HT-29 (cell line): ENCODE results near the gene SKA2. TPM values are rescaled to one million over a fixed set of nuclear protein-coding genes. Genes with fewer than 3 reads are reported as not detected.
"Not testable (repeated sequence)": the region's sequence is repeated elsewhere in the genome, so short reads cannot be mapped to it uniquely, and the experiment has no call there.

Source experiments
- DNase-seq: peaks from one replicate; pipeline ENCODE4 v3.0.0-alpha.2; 2015; ENCODE audit warnings: low spot score
- small RNA-seq: library from RNA; depleted of rRNA; stranded (forward); fragments of <200 nt; gene quantifications from one replicate; pipeline ENCODE3, GENCODE V24; 2014
- total RNA-seq: library from RNA; depleted of rRNA; stranded (reverse); fragments of >200 nt; shearing (Covaris generic); gene quantifications from 2 replicates; pipeline ENCODE4 v1.2.3, GENCODE V29; 2014; rRNA removed

The SKA2 gene
- total RNA-seq, 1 experiment from 2014 or later = 43.5 TPM

GRCh38 chr17:59101178-59101577 is 53.8 kb downstream of the SKA2 start:
- DNase-seq = no peak

DNA sequence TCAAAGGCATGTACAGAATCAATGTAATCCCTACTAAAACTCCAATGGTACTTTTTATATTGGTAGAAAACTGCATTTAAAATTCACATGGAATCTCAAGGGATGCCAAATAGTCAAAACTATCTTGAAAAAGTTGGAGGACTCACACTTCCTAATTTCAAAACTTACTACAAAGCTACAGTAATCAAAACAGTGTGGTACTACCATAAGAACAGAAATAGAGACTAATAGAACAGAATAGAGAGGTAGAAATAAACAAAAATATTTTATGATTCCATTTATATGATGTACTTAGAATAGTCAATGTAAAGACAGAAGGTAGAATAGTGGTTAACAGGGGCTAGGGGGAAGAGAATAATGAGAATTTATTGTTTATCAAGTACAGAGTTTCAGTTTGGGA is 57.1 kb downstream of the SKA2 start:
- DNase-seq = no peak

- DNase-seq = no peak
These were observed 60.0 kb downstream of the SKA2 start for GRCh38 chr17:59094861-59095530.

GRCh38 chr17:59093702-59094231 is 61.2 kb downstream of the SKA2 start:
- DNase-seq = peak; percentile 16

GRCh38 chr17:59093145-59093701 is 61.8 kb downstream of the SKA2 start:
- DNase-seq = no peak

DNA sequence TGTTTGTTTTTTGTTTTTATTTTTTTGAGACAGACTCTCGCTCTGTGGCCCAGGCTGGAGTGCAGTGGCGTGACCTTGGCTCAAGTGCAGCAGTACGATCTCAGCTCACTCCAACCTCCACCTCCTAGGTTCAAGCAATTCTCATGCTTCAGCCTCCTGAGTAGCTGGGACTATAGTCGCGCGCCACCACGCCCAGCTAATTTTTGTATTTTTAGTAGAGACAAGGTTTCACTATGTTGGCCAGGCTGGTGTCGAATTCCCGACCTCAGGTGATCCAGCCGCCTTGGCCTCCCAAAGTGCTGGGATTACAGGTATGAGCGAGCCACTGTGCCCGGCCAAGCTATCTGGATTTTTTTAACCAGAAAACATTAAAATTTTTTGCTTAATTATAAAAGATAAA is 64.4 kb downstream of the SKA2 start:
- DNase-seq = not testable (repeated sequence)

DNA sequence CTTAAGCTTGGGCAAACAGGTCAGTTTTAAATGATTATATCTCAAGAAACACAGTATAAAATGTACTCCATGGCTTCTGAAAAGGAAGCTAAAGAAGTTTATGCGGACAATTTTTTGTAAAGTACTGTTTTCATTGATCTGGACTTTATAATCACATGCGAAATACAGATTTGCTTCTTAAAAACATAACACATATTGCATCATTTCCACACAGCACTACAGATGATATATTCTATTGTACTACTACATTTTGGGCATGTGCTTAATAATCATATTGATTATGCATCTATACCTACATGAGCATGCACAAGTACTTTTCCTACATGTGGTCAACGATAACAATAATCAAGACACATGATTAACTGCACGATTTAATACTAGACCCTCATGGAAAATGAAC is 70.8 kb downstream of the SKA2 start:
- no peak for DNase-seq

GRCh38 chr17:59074494-59074893 is 80.5 kb downstream of the SKA2 start:
- DNase-seq = no peak

- no peak for DNase-seq
These were observed 81.0 kb downstream of the SKA2 start for GRCh38 chr17:59073972-59074371.

GRCh38 chr17:59069856-59070255 is 85.1 kb downstream of the SKA2 start:
- DNase-seq = no peak

GRCh38 chr17:59067756-59068155 is 87.2 kb downstream of the SKA2 start:
- no peak for DNase-seq

- DNase-seq = no peak
These were observed 87.6 kb downstream of the SKA2 start for GRCh38 chr17:59067340-59067739.

- DNase-seq = no peak
These were observed 92.5 kb downstream of the SKA2 start for GRCh38 chr17:59062509-59062908.

Small RNA genes within 50 kb of the gene (small RNA-seq; reads per million reads assigned to genes)
- gene MIR301A (22.6 reads per million, percentile 92 among the genes with 10 or more reads in this experiment), gene MIR454 (4.2 reads per million, percentile 80 among the genes with 10 or more reads in this experiment), gene RNU2-58P (1.5 reads per million, percentile 55 among the genes with 10 or more reads in this experiment)

Other genes starting within 250 kb of the SKA2 start
- gene TRIM37, start 48.3 kb downstream of the SKA2 start, total RNA-seq = 18.0 and 21.7 TPM in 2 replicates
- 9.7 and 10.0 TPM in 2 replicates for gene PRR11, start 560 bp upstream of the SKA2 start, total RNA-seq
- 8.7 and 10.5 TPM in 2 replicates for gene SMG8, start 54.8 kb upstream of the SKA2 start, total RNA-seq
- gene GDPD1, start 65.3 kb upstream of the SKA2 start, total RNA-seq = 0.65 TPM in 1 of 2 replicates, not detected in the other
- gene YPEL2, start 176.5 kb upstream of the SKA2 start, total RNA-seq = 10.9 and 13.4 TPM in 2 replicates